Germinal center (tissue), 1 donor: ENCODE measurements around the gene SPATS1.
"Not testable (repeated sequence)": the region's sequence is repeated elsewhere in the genome, so short reads cannot be mapped to it uniquely, and the experiment has no call there.

Experiments
- DNase-seq: peaks from one replicate; pipeline ENCODE4 v3.0.0; 2012; ENCODE audit warnings: mixed read lengths, low spot score

SPATS1 gene

GRCh38 chr6:44311304-44311703 lies 31.1 kb upstream of the SPATS1 start:
- DNase-seq: no peak

GRCh38 chr6:44311767-44312166 lies 30.7 kb upstream of the SPATS1 start:
- no peak for DNase-seq

GRCh38 chr6:44312901-44313788 lies 29.3 kb upstream of the SPATS1 start, which contains the start of gene AARS2:
AARS2 (minus strand) TSS chr6:44313347; CDS start chr6:44313323, 24 bp downstream.
- peak; percentile 84 for DNase-seq

- DNase-seq: not testable (repeated sequence)
Measured at GRCh38 chr6:44314657-44315056, 27.8 kb upstream of the SPATS1 start.

GRCh38 chr6:44315516-44315915 lies 26.9 kb upstream of the SPATS1 start:
- DNase-seq: no peak

GRCh38 chr6:44315951-44316350 lies 26.5 kb upstream of the SPATS1 start:
- DNase-seq: no peak

- no peak for DNase-seq
Measured at GRCh38 chr6:44316481-44316880, 26.0 kb upstream of the SPATS1 start.

- DNase-seq: not testable (repeated sequence)
Measured at GRCh38 chr6:44317136-44317631, 25.3 kb upstream of the SPATS1 start.

GRCh38 chr6:44321210-44321609 lies 21.2 kb upstream of the SPATS1 start:
- no peak for DNase-seq

GRCh38 chr6:44327096-44327495 lies 15.4 kb upstream of the SPATS1 start:
- no peak for DNase-seq

- no peak for DNase-seq
Measured at GRCh38 chr6:44327760-44328159, 14.7 kb upstream of the SPATS1 start.

- not testable (repeated sequence) for DNase-seq
Measured at GRCh38 chr6:44328203-44328602, 14.2 kb upstream of the SPATS1 start.

- no peak for DNase-seq
Measured at GRCh38 chr6:44329858-44330257, 12.6 kb upstream of the SPATS1 start.

GRCh38 chr6:44332585-44332984 lies 9.9 kb upstream of the SPATS1 start:
- DNase-seq: no peak

GRCh38 chr6:44333273-44333919 lies 9.1 kb upstream of the SPATS1 start:
- DNase-seq: no peak

GRCh38 chr6:44333942-44334341 lies 8.5 kb upstream of the SPATS1 start:
- DNase-seq: no peak

- no peak for DNase-seq
Measured at GRCh38 chr6:44335631-44336030, 6.8 kb upstream of the SPATS1 start.

GRCh38 chr6:44338228-44339122 lies 4.0 kb upstream of the SPATS1 start:
- DNase-seq: peak; percentile 67

- no peak for DNase-seq
Measured at GRCh38 chr6:44339301-44339700, 3.1 kb upstream of the SPATS1 start.

GRCh38 chr6:44339763-44340625 lies 2.5 kb upstream of the SPATS1 start:
- no peak for DNase-seq
